Nephron (organoid): ENCODE data around the gene RAB6B.

Source experiments
- H3K27ac Mint-ChIP-seq, 3 experiments: 2 replicates each; pipeline ENCODE4 v1.8.0; 2020; ENCODE audit warnings: mixed read lengths in 3 of 3, mild to moderate bottlenecking in 2 of 3, moderate library complexity in 1 of 3
- H3K27me3 Mint-ChIP-seq: 2 replicates; pipeline ENCODE4 v1.8.0; 2021; ENCODE audit warnings: low read depth, mild to moderate bottlenecking, moderate library complexity, mixed read lengths
- H3K36me3 Mint-ChIP-seq: 2 replicates; pipeline ENCODE4 v1.8.0; 2020; ENCODE audit warnings: low read depth, mixed read lengths
- H3K4me1 Mint-ChIP-seq: 2 replicates; pipeline ENCODE4 v1.8.0; 2020; ENCODE audit warnings: mixed read lengths
- H3K4me3 Mint-ChIP-seq, 3 experiments: 2 replicates each; pipeline ENCODE4 v1.8.0; 2020; ENCODE audit warnings: mild to moderate bottlenecking in 3 of 3, mixed read lengths in 3 of 3, moderate library complexity in 2 of 3
- H3K9me3 Mint-ChIP-seq: 2 replicates; pipeline ENCODE4 v1.8.0; 2020; ENCODE audit warnings: mixed read lengths
- CTCF ChIP-seq, 3 experiments: fragments of 200-600 bp; sonication (generic); IDR thresholded peaks; one replicate each; pipeline ENCODE4 v1.5.0; 2021; ENCODE audit warnings: antibody characterized with exemption in 3 of 3; ENCODE audit not compliant: unreplicated experiment in 3 of 3

RAB6B gene

GRCh38 chr3:133890037-133890436 is 5.6 kb downstream of the RAB6B start:
- TF ChIP-seq CTCF (IDR thresholded peaks at IDR 0.05; ENCODE audit: unreplicated experiment in 3 of 3), result no peak
- Mint-ChIP-seq H3K4me3 (no peak overlapping the region), H3K27ac (no peak overlapping the region), H3K36me3 (no peaks in the 10 kb centered on the region), H3K4me1 (peaks cover 19% of the 10 kb centered on the region), H3K9me3 (no peaks in the 10 kb centered on the region), H3K27me3 (peaks cover 7% of the 10 kb centered on the region)

- H3K27ac Mint-ChIP-seq, result no peak overlapping the region
- TF ChIP-seq CTCF (IDR thresholded peaks at IDR 0.05; ENCODE audit: unreplicated experiment in 3 of 3), result no peak
- peaks cover 19% of the 10 kb centered on the region for H3K4me1 Mint-ChIP-seq
- H3K27me3 Mint-ChIP-seq, result peaks cover 10% of the 10 kb centered on the region
- no peaks in the 10 kb centered on the region for H3K9me3 Mint-ChIP-seq
- H3K36me3 Mint-ChIP-seq, result no peaks in the 10 kb centered on the region
- H3K4me3 Mint-ChIP-seq, result no peak overlapping the region
Measured at GRCh38 chr3:133888726-133889340, 6.8 kb downstream of the RAB6B start.

- Mint-ChIP-seq H3K4me1 (peaks cover 19% of the 10 kb centered on the region), H3K36me3 (peaks cover 5% of the 10 kb centered on the region), H3K27me3 (peaks cover 10% of the 10 kb centered on the region), H3K9me3 (no peaks in the 10 kb centered on the region), H3K4me3 (no peak overlapping the region), H3K27ac (no peak overlapping the region)
- no peak for TF ChIP-seq CTCF (IDR thresholded peaks at IDR 0.05; ENCODE audit: unreplicated experiment in 3 of 3)
Measured at GRCh38 chr3:133887803-133888703, 7.6 kb downstream of the RAB6B start.

- H3K4me1 Mint-ChIP-seq, result peaks cover 16% of the 10 kb centered on the region
- H3K27me3 Mint-ChIP-seq, result peaks cover 6% of the 10 kb centered on the region
- no peak overlapping the region for H3K27ac Mint-ChIP-seq
Measured at GRCh38 chr3:133887074-133887802, 8.4 kb downstream of the RAB6B start.

More at GRCh38 chr3:133887074-133887802, 8.4 kb downstream of the RAB6B start:
- peaks cover 8% of the 10 kb centered on the region for H3K36me3 Mint-ChIP-seq
- H3K4me3 Mint-ChIP-seq, result no peak overlapping the region
- TF ChIP-seq CTCF (IDR thresholded peaks at IDR 0.05; ENCODE audit: unreplicated experiment in 3 of 3), result no peak
- H3K9me3 Mint-ChIP-seq, result peaks cover under 1% of the 10 kb centered on the region
